HCT116 (cell line): ENCODE data around the gene RAB29. TPM values are rescaled to one million over a fixed set of nuclear protein-coding genes. Genes with fewer than 3 reads are reported as not detected.

Experiments used
- ATAC-seq: fragments of 200-7000 bp; cut with Tn5 transposase; 2 replicates; pipeline ENCODE4 v1.9.1; 2020; ENCODE audit warnings: mild to moderate bottlenecking, moderate library complexity
- BruUV-seq: library from RNA; stranded (reverse); fragments of 400-500 nt; replicated peaks from 2 replicates; lab custom pipeline; 2021; lab: Mats Ljungman, UMichigan
- CTCF ChIA-PET: fragments of 300-600 bp; sonication (Branson Sonifier 250); formaldehyde crosslinking; loops from one replicate; lab custom pipeline; 2021; ENCODE audit warnings: antibody characterized with exemption; lab: Charles Lee
- POLR2A ChIA-PET: fragments of 300-600, 350-600 bp; sonication (Branson Sonifier 250); formaldehyde crosslinking; loops from one replicate; lab custom pipeline; 2021; ENCODE audit warnings: antibody characterized with exemption; lab: Charles Lee
- RAD21 ChIA-PET, 2 experiments: fragments of 300-600 bp; sonication (Branson Sonifier 250); formaldehyde crosslinking; loops; one replicate each; lab custom pipeline; 2023; ENCODE audit warnings: low total read pairs in 2 of 2; ENCODE audit not compliant: uncharacterized antibody in 2 of 2, unreplicated experiment in 2 of 2, low non-redundant PET in 1 of 2; lab: Charles Lee
- DNase-seq: peaks from one replicate; pipeline ENCODE4 v3.0.0-alpha.2; 2010; ENCODE audit warnings: low read depth, low spot score
- H2AFZ ChIP-seq: fragments of 200-600 bp; shearing (Covaris generic), sonication (generic); 2 replicates; pipeline ENCODE4 v1.6.1; 2017; ENCODE audit warnings: low read depth, mixed run types, mixed read lengths, antibody characterized with exemption, low read length; ENCODE audit not compliant: poor library complexity, severe bottlenecking
- H3K27ac ChIP-seq: 2 replicates; pipeline ENCODE4 v1.5.1; 2012; ENCODE audit warnings: low read depth, low read length
- H3K27me3 ChIP-seq: fragments of 200-600 bp; sonication (generic); 2 replicates; pipeline ENCODE4 v1.6.1; 2016; ENCODE audit warnings: mixed run types, low read length, mixed read lengths; ENCODE audit not compliant: insufficient read depth
- H3K36me3 ChIP-seq, 2 experiments: fragments of 200-500 bp in 1 of 2; fragments of 200-600 bp in 1 of 2; sonication (Bioruptor generic) in 1 of 2; sonication (generic) in 1 of 2; 2 replicates each; pipeline versions ENCODE4 v1.5.1 to v1.6.1; 2014 to 2016; ENCODE audit warnings: low read length in 2 of 2, inconsistent platforms in 1 of 2, mixed read lengths in 1 of 2, mixed run types in 1 of 2; ENCODE audit not compliant: insufficient read depth in 2 of 2, control insufficient read depth in 1 of 2
- H3K4me1 ChIP-seq, 2 experiments: fragments of 200-600 bp in 1 of 2; sonication (generic) in 1 of 2; 2 replicates each; pipeline versions ENCODE4 v1.5.1 to v1.6.1; 2012 to 2017; ENCODE audit warnings: low read length in 2 of 2, inconsistent platforms in 1 of 2, mild to moderate bottlenecking in 1 of 2, mixed read lengths in 1 of 2, mixed run types in 1 of 2, moderate library complexity in 1 of 2; ENCODE audit not compliant: insufficient read depth in 2 of 2, control insufficient read depth in 1 of 2
- H3K4me2 ChIP-seq: fragments of 200-600 bp; sonication (generic); 2 replicates; pipeline ENCODE4 v1.6.1; 2017; ENCODE audit warnings: mixed run types, low read length, mixed read lengths
- H3K4me3 ChIP-seq, 2 experiments: fragments of 200-600 bp in 1 of 2; sonication (generic) in 1 of 2; replicated peaks in 1 of 2; 2 replicates each; pipeline ENCODE4 v1.5.1; 2011 to 2016; ENCODE audit warnings: low read length in 2 of 2, control low read depth in 1 of 2, low read depth in 1 of 2, mild to moderate bottlenecking in 1 of 2, mixed read lengths in 1 of 2, mixed run types in 1 of 2
- H3K79me2 ChIP-seq: fragments of 200-600 bp; sonication (generic); 2 replicates; pipeline ENCODE4 v1.6.1; 2017; ENCODE audit warnings: mild to moderate bottlenecking, mixed run types, low read length, moderate library complexity, mixed read lengths; ENCODE audit not compliant: insufficient read depth
- H3K9ac ChIP-seq: fragments of 200-600 bp; sonication (generic); 2 replicates; pipeline ENCODE4 v1.6.1; 2016; ENCODE audit warnings: low read length, mixed read lengths
- H3K9me2 ChIP-seq: fragments of 200-600 bp; sonication (generic), shearing (Covaris generic); 2 replicates; pipeline ENCODE4 v1.6.1; 2017; ENCODE audit warnings: mixed run types, mild to moderate bottlenecking, moderate library complexity; ENCODE audit not compliant: insufficient read depth
- H3K9me3 ChIP-seq, 2 experiments: fragments of 200-500 bp in 1 of 2; fragments of 200-600 bp in 1 of 2; sonication (Bioruptor generic) in 1 of 2; sonication (generic) in 1 of 2; 2 replicates each; pipeline ENCODE4 v1.6.1; 2014 to 2017; ENCODE audit warnings: low read length in 2 of 2, mixed read lengths in 2 of 2, inconsistent platforms in 1 of 2, low read depth in 1 of 2, mild to moderate bottlenecking in 1 of 2, mixed run types in 1 of 2, moderate library complexity in 1 of 2; ENCODE audit not compliant: control insufficient read depth in 1 of 2, insufficient read depth in 1 of 2
- H4K20me1 ChIP-seq: fragments of 200-600 bp; sonication (generic), shearing (Covaris generic); 2 replicates; pipeline ENCODE4 v1.6.1; 2017; ENCODE audit warnings: mixed run types, mild to moderate bottlenecking, moderate library complexity; ENCODE audit not compliant: insufficient read depth
- CBX3 ChIP-seq: IDR thresholded peaks from 2 replicates; pipeline ENCODE4 v1.6.1; 2012; ENCODE audit warnings: low read depth
- CEBPB ChIP-seq: IDR thresholded peaks from 2 replicates; pipeline ENCODE4 v1.6.1; 2012; ENCODE audit warnings: low read depth
- ELF1 ChIP-seq: IDR thresholded peaks from 2 replicates; pipeline ENCODE4 v1.6.1; 2012; ENCODE audit warnings: low read depth, borderline replicate concordance
- EZH2 ChIP-seq: fragments of 200-600 bp; sonication (generic); IDR thresholded peaks from 2 replicates; pipeline ENCODE4 v1.6.1; 2017; ENCODE audit warnings: antibody characterized with exemption, mixed run types
- EZH2phosphoT487 ChIP-seq: fragments of 200-600 bp; IDR thresholded peaks from 2 replicates; pipeline ENCODE4 v1.6.1; 2018; ENCODE audit warnings: antibody characterized with exemption, borderline replicate concordance
- FOSL1 ChIP-seq: IDR thresholded peaks from 2 replicates; pipeline ENCODE4 v1.6.1; 2012; ENCODE audit warnings: low read depth
- JUND ChIP-seq: IDR thresholded peaks from 2 replicates; pipeline ENCODE4 v1.6.1; 2012
- POLR2AphosphoS5 ChIP-seq: IDR thresholded peaks from 2 replicates; pipeline ENCODE4 v1.6.1; 2011; ENCODE audit warnings: mild to moderate bottlenecking, low read depth, low read length, moderate library complexity
- SP1 ChIP-seq: IDR thresholded peaks from 2 replicates; pipeline ENCODE4 v1.6.1; 2012; ENCODE audit warnings: low read depth
- SRF ChIP-seq: IDR thresholded peaks from 2 replicates; pipeline ENCODE4 v1.6.1; 2012; ENCODE audit warnings: low read depth
- TCF7L2 ChIP-seq: IDR thresholded peaks from 2 replicates; pipeline ENCODE4 v1.7.0; 2011; ENCODE audit warnings: borderline replicate concordance, inconsistent platforms; ENCODE audit not compliant: insufficient read depth, insufficient read length; ENCODE audit errors: extremely low read depth
- YY1 ChIP-seq: IDR thresholded peaks from 2 replicates; pipeline ENCODE4 v1.6.1; 2011; ENCODE audit warnings: low read length, low read depth, moderate library complexity, mild to moderate bottlenecking; ENCODE audit not compliant: insufficient replicate concordance; ENCODE audit errors: extremely low read depth
- ZFX ChIP-seq: fragments of 450-650 bp; IDR thresholded peaks from 2 replicates; pipeline ENCODE4 v1.6.1; 2017
- ZNF274 ChIP-seq: fragments of 200-500 bp; sonication (Bioruptor generic); IDR thresholded peaks from 2 replicates; pipeline ENCODE4 v1.6.1; 2014; ENCODE audit warnings: mild to moderate bottlenecking, low read depth, low read length, inconsistent platforms
- intact Hi-C: fragments of 100-400 bp; cut with micrococcal nuclease; formaldehyde crosslinking; loops from 2 replicates; pipeline ENCODE4 v1.10.0; 2022
- total RNA-seq: library from RNA; stranded (reverse); gene quantifications from one replicate; pipeline ENCODE4 v1.2.1, GENCODE V29; 2021; ENCODE audit not compliant: unreplicated experiment
- TF ChIP-seq, protein P1 (sequence below): IDR thresholded peaks from 2 replicates; pipeline ENCODE4 v1.6.1; 2011; ENCODE audit warnings: mild to moderate bottlenecking, low read length, moderate library complexity; ENCODE audit not compliant: insufficient replicate concordance; ENCODE audit errors: extremely low read depth
- TF ChIP-seq, protein P2 (sequence below): IDR thresholded peaks from 2 replicates; pipeline ENCODE4 v1.6.1; 2012
- TF ChIP-seq, protein P3 (sequence below): IDR thresholded peaks from 2 replicates; pipeline ENCODE4 v1.6.1; 2012
- TF ChIP-seq, protein P4 (sequence below), 3 experiments: fragments of 200-600 bp in 1 of 3; sonication (generic) in 1 of 3; IDR thresholded peaks in 2 of 3; conservative IDR thresholded peaks in 1 of 3; 2 replicates each; pipeline ENCODE4 v1.5.1; 2012 to 2017; ENCODE audit warnings: low read depth in 2 of 3, low read length in 2 of 3, antibody characterized with exemption in 1 of 3, borderline replicate concordance in 1 of 3, control low read depth in 1 of 3, mild to moderate bottlenecking in 1 of 3, mixed read lengths in 1 of 3, mixed run types in 1 of 3, moderate library complexity in 1 of 3; ENCODE audit not compliant: insufficient read depth in 1 of 3

Gene RAB29
- total RNA-seq, 1 experiment from 2014 or later: 17.7 TPM

DNA sequence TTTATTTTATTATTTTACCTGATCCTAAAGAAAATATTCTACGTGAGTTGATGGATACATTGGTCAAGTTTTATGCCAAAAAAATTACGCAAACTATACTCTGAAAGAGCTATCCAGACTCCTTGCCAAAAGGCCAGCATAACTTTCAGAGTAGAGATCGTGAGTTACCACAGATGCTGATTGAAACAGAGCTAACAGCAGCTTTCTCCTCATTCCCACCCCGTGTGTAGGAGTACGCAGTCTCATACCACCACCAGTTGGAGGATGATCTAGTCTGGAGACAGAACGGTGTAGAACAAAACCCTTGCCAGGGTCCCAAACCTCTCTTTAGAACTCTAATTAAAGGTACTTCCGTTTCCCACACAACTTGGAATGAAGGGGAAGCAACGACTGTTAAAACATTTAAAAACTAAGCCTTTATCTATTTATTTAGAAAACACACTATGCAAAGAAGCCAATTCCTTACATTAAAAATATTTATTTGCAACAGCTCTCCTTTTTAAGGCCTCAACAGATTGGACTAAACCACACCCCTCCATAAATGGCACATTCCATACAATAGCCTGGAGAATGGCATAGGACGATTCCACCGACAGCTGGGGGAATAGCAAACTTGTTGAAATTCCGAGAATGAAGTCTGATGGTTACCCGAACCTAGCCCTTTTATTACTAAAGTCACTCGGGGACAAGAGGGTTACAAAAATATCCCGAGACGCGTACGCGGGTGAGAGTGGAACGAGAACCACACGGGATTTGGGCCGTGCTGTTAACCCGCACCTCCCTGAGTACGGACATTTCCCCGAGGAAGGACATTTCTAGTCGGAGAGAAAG, 26.7 kb downstream of the RAB29 start:
- H3K4me3 ChIP-seq: peak overlapping the region; percentile 75 to 94
- peak; percentile 34 for ATAC-seq
- H3K4me1 ChIP-seq: peaks cover 20 to 43% of the 10 kb centered on the region in 2 experiments
- peak; percentile 46 for DNase-seq
- H4K20me1 ChIP-seq: peaks cover 21% of the 10 kb centered on the region; the same call in 1 of the 2 replicates
- H3K9me2 ChIP-seq: no peaks in the 10 kb centered on the region
- intact Hi-C loops: loop anchor here (1.0 kb wide), 1 partner anchor 65 kb away; the partner anchor contains the start of gene SLC41A1
- no peak overlapping the region for H2AFZ ChIP-seq
- ChIA-PET RAD21 (no interaction called here), POLR2A (interaction anchor here (0.6 to 1.5 kb wide), 6 partner anchors 8 to 233 kb away, joined by 3 to 5 read pairs (median 3); partner anchors contain the start of gene ELK4), CTCF (interaction anchor here (1.0 to 1.6 kb wide), 3 partner anchors 11 to 229 kb away, joined by 4 to 6 read pairs (median 5); no protein-coding TSS in a partner anchor)
- peak overlapping the region; percentile 86 for H3K4me2 ChIP-seq
- TSS peak; percentile 49 for BruUV-seq
- no peaks in the 10 kb centered on the region for H3K9me3 ChIP-seq
- peaks cover 59% of the 10 kb centered on the region for H3K79me2 ChIP-seq
- H3K27ac ChIP-seq: peak overlapping the region; percentile 92
- no peaks in the 10 kb centered on the region for H3K27me3 ChIP-seq
- H3K36me3 ChIP-seq: peaks cover 0 to 4% of the 10 kb centered on the region in 2 experiments; a peak in 1 of 4 replicates
- peak overlapping the region; percentile 94 for H3K9ac ChIP-seq
- TF ChIP-seq EZH2phosphoT487 (no peak), SP1 (no peak), TCF7L2 (no peak), CEBPB (no peak), ELF1 (no peak), FOSL1 (no peak), SRF (peak; percentile 58), CBX3 (no peak), POLR2AphosphoS5 (no peak), ZFX (no peak), YY1 (no peak), ZNF274 (no peak), EZH2 (no peak), JUND (no peak)
- TF ChIP-seq, protein P1, sequence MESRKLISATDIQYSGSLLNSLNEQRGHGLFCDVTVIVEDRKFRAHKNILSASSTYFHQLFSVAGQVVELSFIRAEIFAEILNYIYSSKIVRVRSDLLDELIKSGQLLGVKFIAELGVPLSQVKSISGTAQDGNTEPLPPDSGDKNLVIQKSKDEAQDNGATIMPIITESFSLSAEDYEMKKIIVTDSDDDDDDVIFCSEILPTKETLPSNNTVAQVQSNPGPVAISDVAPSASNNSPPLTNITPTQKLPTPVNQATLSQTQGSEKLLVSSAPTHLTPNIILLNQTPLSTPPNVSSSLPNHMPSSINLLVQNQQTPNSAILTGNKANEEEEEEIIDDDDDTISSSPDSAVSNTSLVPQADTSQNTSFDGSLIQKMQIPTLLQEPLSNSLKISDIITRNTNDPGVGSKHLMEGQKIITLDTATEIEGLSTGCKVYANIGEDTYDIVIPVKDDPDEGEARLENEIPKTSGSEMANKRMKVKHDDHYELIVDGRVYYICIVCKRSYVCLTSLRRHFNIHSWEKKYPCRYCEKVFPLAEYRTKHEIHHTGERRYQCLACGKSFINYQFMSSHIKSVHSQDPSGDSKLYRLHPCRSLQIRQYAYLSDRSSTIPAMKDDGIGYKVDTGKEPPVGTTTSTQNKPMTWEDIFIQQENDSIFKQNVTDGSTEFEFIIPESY: peak; percentile 72
- TF ChIP-seq, protein P2, sequence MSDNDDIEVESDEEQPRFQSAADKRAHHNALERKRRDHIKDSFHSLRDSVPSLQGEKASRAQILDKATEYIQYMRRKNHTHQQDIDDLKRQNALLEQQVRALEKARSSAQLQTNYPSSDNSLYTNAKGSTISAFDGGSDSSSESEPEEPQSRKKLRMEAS: peak; percentile 39; the same call in 1 of the 2 replicates
- TF ChIP-seq, protein P3, sequence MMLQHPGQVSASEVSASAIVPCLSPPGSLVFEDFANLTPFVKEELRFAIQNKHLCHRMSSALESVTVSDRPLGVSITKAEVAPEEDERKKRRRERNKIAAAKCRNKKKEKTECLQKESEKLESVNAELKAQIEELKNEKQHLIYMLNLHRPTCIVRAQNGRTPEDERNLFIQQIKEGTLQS: no peak
- TF ChIP-seq, protein P4, sequence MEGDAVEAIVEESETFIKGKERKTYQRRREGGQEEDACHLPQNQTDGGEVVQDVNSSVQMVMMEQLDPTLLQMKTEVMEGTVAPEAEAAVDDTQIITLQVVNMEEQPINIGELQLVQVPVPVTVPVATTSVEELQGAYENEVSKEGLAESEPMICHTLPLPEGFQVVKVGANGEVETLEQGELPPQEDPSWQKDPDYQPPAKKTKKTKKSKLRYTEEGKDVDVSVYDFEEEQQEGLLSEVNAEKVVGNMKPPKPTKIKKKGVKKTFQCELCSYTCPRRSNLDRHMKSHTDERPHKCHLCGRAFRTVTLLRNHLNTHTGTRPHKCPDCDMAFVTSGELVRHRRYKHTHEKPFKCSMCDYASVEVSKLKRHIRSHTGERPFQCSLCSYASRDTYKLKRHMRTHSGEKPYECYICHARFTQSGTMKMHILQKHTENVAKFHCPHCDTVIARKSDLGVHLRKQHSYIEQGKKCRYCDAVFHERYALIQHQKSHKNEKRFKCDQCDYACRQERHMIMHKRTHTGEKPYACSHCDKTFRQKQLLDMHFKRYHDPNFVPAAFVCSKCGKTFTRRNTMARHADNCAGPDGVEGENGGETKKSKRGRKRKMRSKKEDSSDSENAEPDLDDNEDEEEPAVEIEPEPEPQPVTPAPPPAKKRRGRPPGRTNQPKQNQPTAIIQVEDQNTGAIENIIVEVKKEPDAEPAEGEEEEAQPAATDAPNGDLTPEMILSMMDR (IDR thresholded peaks at IDR 0.05 in 2 of 3, conservative IDR thresholded peaks at IDR 0.05 in 1 of 3; ENCODE audit: borderline replicate concordance in 1 of 3, insufficient read depth in 1 of 3, low read depth in 2 of 3, low read length in 2 of 3): no peak
